ENCODE results near the gene ZC3H4. TPM values are rescaled to one million over a fixed set of nuclear protein-coding genes. Genes with fewer than 3 reads are reported as not detected.

Gene ZC3H4
- total and polyA plus RNA-seq, 9 donors = 10.7 to 58.2 (median 45.5) TPM

- TF ChIP-seq CTCF (IDR thresholded peaks at IDR 0.05) = no peak
- TF ChIP-seq EP300 (IDR thresholded peaks at IDR 0.05) = no peak
- TF ChIP-seq POLR2A (IDR thresholded peaks at IDR 0.05) = no peak
- Histone ChIP-seq H3K27me3 (no peaks in the 10 kb centered on the region), H3K9me3 (no peaks in the 10 kb centered on the region), H3K4me1 (ENCODE audit: insufficient read depth) (peaks cover 2% of the 10 kb centered on the region), H3K36me3 (no peaks in the 10 kb centered on the region), H3K4me3 (peak overlapping the region; percentile 29), H3K27ac (no peak overlapping the region)
- DNase-seq = no peak
- intact Hi-C loops (cut with DNase I) = loop anchor here in 2 of 4 donors (5.0 to 10.0 kb wide), 2 partner anchors 81 to 89 kb away; no protein-coding TSS in a partner anchor
- WGBS, 3 donors = 7 to 14% (median 8%) methylated on average over 26 of the region's 26 CpGs
Observed at GRCh38 chr19:47036097-47036651, 77.4 kb downstream of the ZC3H4 start.

GRCh38 chr19:47035127-47036096, 78.2 kb downstream of the ZC3H4 start:
- TF ChIP-seq EP300 (IDR thresholded peaks at IDR 0.05) = no peak
- no peak for TF ChIP-seq POLR2A (IDR thresholded peaks at IDR 0.05)
- peak; percentile 74 to 94 (median 88) for TF ChIP-seq CTCF (IDR thresholded peaks at IDR 0.05)
- Histone ChIP-seq H3K4me1 (ENCODE audit: insufficient read depth) (peaks cover 2% of the 10 kb centered on the region), H3K9me3 (no peaks in the 10 kb centered on the region), H3K36me3 (no peaks in the 10 kb centered on the region), H3K4me3 (peak overlapping the region; percentile 29), H3K27ac (no peak overlapping the region), H3K27me3 (no peaks in the 10 kb centered on the region)
- 5 to 7% (median 6%) methylated on average over 35 of the region's 35 CpGs for WGBS, 3 donors
- DNase-seq = peak; percentile 77 to 94 (median 87)
- intact Hi-C loops (cut with DNase I) = loop anchor here in 3 of 4 donors (2.0 to 10.0 kb wide), 3 partner anchors 82 to 93 kb away; no protein-coding TSS in a partner anchor

- DNase-seq = no peak
- no peak overlapping the region for H3K27ac ChIP-seq
- WGBS, 3 donors = 10 to 13% (median 11%) methylated on average over 16 to 17 of the region's 17 CpGs
- no peaks in the 10 kb centered on the region for H3K9me3 ChIP-seq
- no peaks in the 10 kb centered on the region for H3K27me3 ChIP-seq
- H3K4me1 ChIP-seq (ENCODE audit: insufficient read depth) = peaks cover 2% of the 10 kb centered on the region
- intact Hi-C loops (cut with DNase I) = loop anchor here in 1 of 4 donors (10.0 kb wide), 1 partner anchor 93 kb away; no protein-coding TSS in a partner anchor
- H3K36me3 ChIP-seq = no peaks in the 10 kb centered on the region
- TF ChIP-seq CTCF (IDR thresholded peaks at IDR 0.05) (peak; percentile 27 to 48 (median 42)), EP300 (IDR thresholded peaks at IDR 0.05) (no peak)
- H3K4me3 ChIP-seq = no peak overlapping the region
Observed at GRCh38 chr19:47032171-47032811, 81.3 kb downstream of the ZC3H4 start.

- H3K9me3 ChIP-seq = no peaks in the 10 kb centered on the region
- H3K4me1 ChIP-seq (ENCODE audit: insufficient read depth) = no peaks in the 10 kb centered on the region
- TF ChIP-seq CTCF (IDR thresholded peaks at IDR 0.05) (no peak), EP300 (IDR thresholded peaks at IDR 0.05) (no peak), POLR2A (IDR thresholded peaks at IDR 0.05) (no peak)
- H3K27ac ChIP-seq = no peak overlapping the region
- no peaks in the 10 kb centered on the region for H3K27me3 ChIP-seq
- H3K4me3 ChIP-seq = no peak overlapping the region
- DNase-seq = no peak
- WGBS, 3 donors = 7 to 14% (median 9%) methylated on average over 12 to 14 of the region's 14 CpGs
- intact Hi-C loops (cut with DNase I) = no loop called here
- H3K36me3 ChIP-seq = no peaks in the 10 kb centered on the region
Observed at GRCh38 chr19:47028195-47028601, 85.4 kb downstream of the ZC3H4 start.
